Esophagus muscularis mucosa (tissue), 4 donors: Measurements from ENCODE around the gene B3GNT7. TPM values are rescaled to one million over a fixed set of nuclear protein-coding genes. Genes with fewer than 3 reads are reported as not detected.

Experiments used
- DNase-seq: peaks from one replicate; pipeline ENCODE4 v3.0.0-alpha.2; 2017; ENCODE audit errors: extremely low spot score
- H3K27ac ChIP-seq, 4 donors: fragments of 200-600 bp; sonication (generic); replicated peaks in 1 of 4; 1 replicate in 3 of 4; 2 replicates in 1 of 4; pipeline ENCODE4 v1.5.1; 2016 to 2019; ENCODE audit warnings: mild to moderate bottlenecking in 1 of 4
- H3K27me3 ChIP-seq, 4 donors: fragments of 200-600 bp; sonication (generic); one replicate each; pipeline versions ENCODE4 v1.5.1 to v1.6.0; 2016 to 2019
- H3K36me3 ChIP-seq, 4 donors: fragments of 200-600 bp; sonication (generic); one replicate each; pipeline ENCODE4 v1.5.1; 2016 to 2019
- H3K4me1 ChIP-seq, 4 donors: fragments of 200-600 bp; sonication (generic); one replicate each; pipeline ENCODE4 v1.5.1; 2016 to 2019
- H3K4me3 ChIP-seq, 4 donors: fragments of 200-600 bp; sonication (generic); 1 replicate in 2 of 4; 2 replicates in 2 of 4; pipeline ENCODE4 v1.5.1; 2016 to 2019; ENCODE audit warnings: mild to moderate bottlenecking in 4 of 4, moderate library complexity in 1 of 4
- H3K9me3 ChIP-seq, 4 donors: fragments of 200-600 bp; sonication (generic); 1 replicate in 3 of 4; 2 replicates in 1 of 4; pipeline ENCODE4 v1.5.1; 2016 to 2019
- EP300 ChIP-seq: sonication (generic); formaldehyde crosslinking; IDR thresholded peaks from one replicate; pipeline ENCODE4 v1.6.1; 2017; ENCODE audit warnings: antibody characterized with exemption
- POLR2A ChIP-seq: fragments of 450-650 bp; IDR thresholded peaks from one replicate; pipeline ENCODE4 v1.6.1; 2017; ENCODE audit warnings: antibody characterized with exemption, moderate library complexity, mild to moderate bottlenecking, low read depth
- POLR2AphosphoS5 ChIP-seq, 2 donors: sonication (generic); formaldehyde crosslinking; IDR thresholded peaks; one replicate each; pipeline ENCODE4 v1.6.1; 2017; ENCODE audit warnings: antibody characterized with exemption in 2 of 2
- WGBS: methylation state at CpG from one replicate; pipeline ENCODE4 v1.1.5; 2018; 5-methylcytosine and 5-hydroxymethylcytosine counted together
- intact Hi-C: fragments of 100-400 bp; cut with DNase I; formaldehyde crosslinking; loops from one replicate; pipeline ENCODE4 v1.15.1; 2023
- total RNA-seq, 4 donors: library from RNA; depleted of rRNA; stranded (reverse); fragments of >200 nt; gene quantifications; one replicate each; pipeline versions ENCODE4 v1.1.0 to v1.2.1, GENCODE V29; 2016
- TF ChIP-seq, protein P1 (sequence below), 3 experiments: fragments of 200-600 bp in 2 of 3; fragments of 450-650 bp in 1 of 3; sonication (generic) in 2 of 3; IDR thresholded peaks; one replicate each; pipeline ENCODE4 v1.5.1; 2017 to 2019; ENCODE audit warnings: antibody characterized with exemption in 3 of 3, mild to moderate bottlenecking in 2 of 3, moderate library complexity in 1 of 3

Gene B3GNT7
- total RNA-seq, 4 donors from 2014 or later: 3.7 to 7.0 (median 4.5) TPM

GRCh38 chr2:231387904-231388724 lies 7.4 kb upstream of the B3GNT7 start:
- intact Hi-C loops: no loop called here
- peaks cover 0 to 7% (median 3%) of the 10 kb centered on the region in 4 donors for H3K36me3 ChIP-seq
- H3K4me1 ChIP-seq: peaks cover 0 to 10% (median 5%) of the 10 kb centered on the region in 4 donors
- no peak overlapping the region for H3K4me3 ChIP-seq
- no peak for DNase-seq
- H3K27me3 ChIP-seq: peaks cover 0 to 6% (median 0%) of the 10 kb centered on the region in 4 donors
- TF ChIP-seq POLR2A (no peak), POLR2AphosphoS5 (IDR thresholded peaks at IDR 0.05) (no peak), EP300 (no peak)
- TF ChIP-seq, protein P1, sequence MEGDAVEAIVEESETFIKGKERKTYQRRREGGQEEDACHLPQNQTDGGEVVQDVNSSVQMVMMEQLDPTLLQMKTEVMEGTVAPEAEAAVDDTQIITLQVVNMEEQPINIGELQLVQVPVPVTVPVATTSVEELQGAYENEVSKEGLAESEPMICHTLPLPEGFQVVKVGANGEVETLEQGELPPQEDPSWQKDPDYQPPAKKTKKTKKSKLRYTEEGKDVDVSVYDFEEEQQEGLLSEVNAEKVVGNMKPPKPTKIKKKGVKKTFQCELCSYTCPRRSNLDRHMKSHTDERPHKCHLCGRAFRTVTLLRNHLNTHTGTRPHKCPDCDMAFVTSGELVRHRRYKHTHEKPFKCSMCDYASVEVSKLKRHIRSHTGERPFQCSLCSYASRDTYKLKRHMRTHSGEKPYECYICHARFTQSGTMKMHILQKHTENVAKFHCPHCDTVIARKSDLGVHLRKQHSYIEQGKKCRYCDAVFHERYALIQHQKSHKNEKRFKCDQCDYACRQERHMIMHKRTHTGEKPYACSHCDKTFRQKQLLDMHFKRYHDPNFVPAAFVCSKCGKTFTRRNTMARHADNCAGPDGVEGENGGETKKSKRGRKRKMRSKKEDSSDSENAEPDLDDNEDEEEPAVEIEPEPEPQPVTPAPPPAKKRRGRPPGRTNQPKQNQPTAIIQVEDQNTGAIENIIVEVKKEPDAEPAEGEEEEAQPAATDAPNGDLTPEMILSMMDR (IDR thresholded peaks at IDR 0.05): no peak
- H3K27ac ChIP-seq: peak overlapping the region in 2 of 4 donors; percentile 31 to 45
- WGBS: 78% methylated on average over 21 of the region's 26 CpGs
- H3K9me3 ChIP-seq: no peaks in the 10 kb centered on the region

- TF ChIP-seq, protein P1 (IDR thresholded peaks at IDR 0.05): no peak
- no peak for TF ChIP-seq EP300
- TF ChIP-seq POLR2AphosphoS5 (IDR thresholded peaks at IDR 0.05): no peak
- TF ChIP-seq POLR2A: no peak
- peaks cover 0 to 7% (median 3%) of the 10 kb centered on the region in 4 donors for H3K36me3 ChIP-seq
- H3K4me1 ChIP-seq: peaks cover 0 to 10% (median 5%) of the 10 kb centered on the region in 4 donors
- peaks cover 0 to 13% (median under 1%) of the 10 kb centered on the region in 4 donors for H3K27me3 ChIP-seq
- intact Hi-C loops: no loop called here
- H3K4me3 ChIP-seq: no peak overlapping the region
- 95% methylated on average over 9 of the region's 15 CpGs for WGBS
- no peak for DNase-seq
- H3K27ac ChIP-seq: peak overlapping the region in 2 of 4 donors; percentile 18 to 31
- H3K9me3 ChIP-seq: no peaks in the 10 kb centered on the region
Observed at GRCh38 chr2:231388725-231389346, 6.7 kb upstream of the B3GNT7 start.

DNA sequence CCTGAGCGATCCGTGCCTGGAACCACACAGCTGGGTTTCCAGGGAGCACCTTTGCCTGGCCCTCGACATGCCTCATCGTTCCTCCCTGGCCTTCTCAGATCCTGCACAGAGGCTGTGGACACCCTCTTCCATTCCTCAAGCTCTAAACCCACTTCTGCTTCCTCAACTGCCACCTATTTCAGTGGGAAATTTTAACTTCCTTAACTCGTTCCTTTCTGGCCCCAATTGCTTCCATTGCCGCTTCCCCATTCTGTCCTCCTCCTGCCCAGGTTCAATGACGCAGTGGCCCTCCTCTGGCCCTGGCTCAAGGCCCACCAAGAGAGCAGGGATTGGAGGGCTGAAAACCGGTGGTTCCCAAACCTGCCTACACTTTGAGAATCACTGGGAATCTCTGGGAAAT lies 4.8 kb upstream of the B3GNT7 start:
- peaks cover 2 to 20% (median 12%) of the 10 kb centered on the region in 4 donors for H3K4me1 ChIP-seq
- no peak for DNase-seq
- no peaks in the 10 kb centered on the region for H3K9me3 ChIP-seq
- H3K4me3 ChIP-seq: no peak overlapping the region
- TF ChIP-seq EP300 (no peak), POLR2A (no peak)
- H3K36me3 ChIP-seq: peaks cover 0 to 5% (median under 1%) of the 10 kb centered on the region in 4 donors
- H3K27ac ChIP-seq: no peak overlapping the region
- peaks cover 0 to 31% (median 15%) of the 10 kb centered on the region in 4 donors for H3K27me3 ChIP-seq
- WGBS: 70% methylated on average over 8 of the region's 8 CpGs
- intact Hi-C loops: no loop called here

DNA sequence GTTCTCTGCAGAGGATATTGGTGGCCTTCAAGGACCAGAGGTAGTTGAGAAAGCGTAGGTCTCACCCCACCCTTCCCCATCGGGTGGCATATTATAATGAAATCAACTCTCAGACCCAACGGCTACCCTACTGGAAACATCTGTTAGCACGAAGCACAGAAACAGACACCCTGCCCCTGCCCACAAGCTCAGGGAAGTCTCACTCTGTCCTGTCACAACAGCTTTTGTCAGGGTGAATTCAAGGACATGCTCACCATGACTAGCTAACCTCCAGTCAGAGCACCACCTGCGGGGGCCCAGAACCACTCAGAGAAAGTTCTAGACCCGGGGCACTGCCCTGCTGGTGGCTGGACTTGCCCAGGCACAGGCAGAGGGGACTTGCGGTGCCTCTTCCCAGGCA lies 3.5 kb upstream of the B3GNT7 start:
- peaks cover 2 to 29% (median 18%) of the 10 kb centered on the region in 4 donors for H3K4me1 ChIP-seq
- no peak for DNase-seq
- no peak for TF ChIP-seq POLR2A
- no peak for TF ChIP-seq POLR2AphosphoS5 (IDR thresholded peaks at IDR 0.05)
- TF ChIP-seq EP300: no peak
- 73% methylated on average over 7 of the region's 7 CpGs for WGBS
- no peaks in the 10 kb centered on the region for H3K9me3 ChIP-seq
- no peak overlapping the region for H3K27ac ChIP-seq
- no peaks in the 10 kb centered on the region for H3K36me3 ChIP-seq
- intact Hi-C loops: no loop called here
- H3K4me3 ChIP-seq: no peak overlapping the region
- peaks cover 0 to 45% (median 22%) of the 10 kb centered on the region in 4 donors for H3K27me3 ChIP-seq

GRCh38 chr2:231392431-231393148 lies 2.9 kb upstream of the B3GNT7 start:
- peaks cover 0 to 49% (median 22%) of the 10 kb centered on the region in 4 donors for H3K27me3 ChIP-seq
- no peak overlapping the region for H3K27ac ChIP-seq
- no peaks in the 10 kb centered on the region for H3K36me3 ChIP-seq
- DNase-seq: no peak
- no peak overlapping the region for H3K4me3 ChIP-seq
- WGBS: 87% methylated on average over 10 of the region's 14 CpGs
- H3K9me3 ChIP-seq: no peaks in the 10 kb centered on the region
- peaks cover 2 to 29% (median 18%) of the 10 kb centered on the region in 4 donors for H3K4me1 ChIP-seq
- intact Hi-C loops: no loop called here
- TF ChIP-seq EP300 (no peak), POLR2AphosphoS5 (IDR thresholded peaks at IDR 0.05) (no peak), POLR2A (no peak)
- TF ChIP-seq, protein P1 (IDR thresholded peaks at IDR 0.05): no peak
